OCI-LY3 (cell line): Measurements from ENCODE around the gene NUDT2.

Source experiments
- H2AFZ ChIP-seq: fragments of 200-600, 300-600 bp; shearing (Covaris generic); 2 replicates; pipeline ENCODE4 v1.6.0; 2014; ENCODE audit warnings: antibody characterized with exemption, low read depth, low read length
- H3K27ac ChIP-seq: fragments of 200-600, 300-600 bp; sonication (generic); 2 replicates; pipeline ENCODE4 v1.5.1; 2014; ENCODE audit warnings: mild to moderate bottlenecking, low read length, moderate library complexity, mixed read lengths
- H3K27me3 ChIP-seq: fragments of 200-600, 300-600 bp; sonication (generic); 2 replicates; pipeline ENCODE4 v1.6.1; 2014; ENCODE audit warnings: low read depth, low read length, mixed read lengths
- H3K36me3 ChIP-seq: fragments of 200-600, 300-600 bp; sonication (generic); replicated peaks from 2 replicates; pipeline ENCODE3; 2014; ENCODE audit warnings: low read depth, low read length, mixed read lengths
- H3K4me1 ChIP-seq: fragments of 300-600, 200-600 bp; sonication (generic); 2 replicates; pipeline ENCODE4 v1.6.1; 2014; ENCODE audit warnings: low read length, mixed read lengths
- H3K4me2 ChIP-seq: fragments of 200-600, 300-600 bp; sonication (generic); 2 replicates; pipeline ENCODE4 v1.6.1; 2014; ENCODE audit warnings: low read length, mixed read lengths
- H3K4me3 ChIP-seq: fragments of 300-600, 200-600 bp; sonication (generic); 2 replicates; pipeline ENCODE4 v1.5.1; 2014; ENCODE audit warnings: antibody characterized with exemption, mild to moderate bottlenecking, low read length, moderate library complexity
- H3K79me2 ChIP-seq: fragments of 300-600, 200-600 bp; shearing (Covaris generic); 2 replicates; pipeline ENCODE4 v1.6.1; 2014; ENCODE audit warnings: mild to moderate bottlenecking, low read length, mixed read lengths
- H3K9ac ChIP-seq: fragments of 300-600, 200-600 bp; shearing (Covaris generic); 2 replicates; pipeline ENCODE4 v1.6.0; 2014; ENCODE audit warnings: mild to moderate bottlenecking, low read length, moderate library complexity
- H3K9me3 ChIP-seq: fragments of 200-600, 300-600 bp; shearing (Covaris generic); 2 replicates; pipeline ENCODE4 v1.6.1; 2014; ENCODE audit warnings: low read length, mixed read lengths; ENCODE audit not compliant: insufficient read depth
- H4K20me1 ChIP-seq: fragments of 200-600, 300-600 bp; sonication (generic); 2 replicates; pipeline ENCODE4 v1.6.1; 2016; ENCODE audit warnings: low read length, mixed read lengths; ENCODE audit not compliant: insufficient read depth
- CTCF ChIP-seq: fragments of 200-600, 300-600 bp; sonication (generic); IDR thresholded peaks from 2 replicates; pipeline ENCODE4 v1.5.1; 2014; ENCODE audit warnings: antibody characterized with exemption, low read length, low read depth
- EZH2phosphoT487 ChIP-seq: fragments of 200-600 bp; shearing (Covaris generic); IDR thresholded peaks from 2 replicates; pipeline ENCODE4 v1.6.1; 2018; ENCODE audit warnings: antibody characterized with exemption, mixed run types, low read depth

NUDT2 gene

DNA sequence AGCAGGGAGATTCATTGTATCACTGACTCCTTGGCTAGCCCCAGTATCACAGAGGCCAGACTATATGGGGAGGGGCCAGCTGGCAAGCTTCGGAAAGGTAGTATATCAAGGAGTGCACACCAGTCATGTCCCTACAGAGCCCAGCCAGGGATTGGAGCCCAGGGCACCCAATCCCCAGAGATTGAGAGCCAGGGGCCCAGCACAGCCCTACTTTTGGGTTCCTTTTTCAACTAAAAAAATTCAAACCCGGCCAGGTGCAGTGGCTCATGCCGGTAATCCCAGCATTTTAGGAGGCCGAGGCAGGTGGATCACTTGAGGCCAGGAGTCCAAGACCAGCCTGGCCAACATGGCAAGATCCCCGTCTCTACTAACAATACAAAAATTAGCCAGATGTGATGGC lies 52.7 kb downstream of the NUDT2 start:
- no peaks in the 10 kb centered on the region for H3K9me3 ChIP-seq
- no peaks in the 10 kb centered on the region for H3K36me3 ChIP-seq
- peaks cover 13% of the 10 kb centered on the region for H3K4me1 ChIP-seq
- no peak overlapping the region for H3K4me3 ChIP-seq
- no peaks in the 10 kb centered on the region for H4K20me1 ChIP-seq
- H3K27me3 ChIP-seq, result peaks cover 7% of the 10 kb centered on the region
- H3K79me2 ChIP-seq, result no peaks in the 10 kb centered on the region
- no peak overlapping the region for H3K27ac ChIP-seq
- H3K4me2 ChIP-seq, result no peak overlapping the region
- no peak overlapping the region for H2AFZ ChIP-seq
- TF ChIP-seq CTCF (no peak), EZH2phosphoT487 (no peak)
- H3K9ac ChIP-seq, result no peak overlapping the region

- no peaks in the 10 kb centered on the region for H3K9me3 ChIP-seq
- no peak overlapping the region for H2AFZ ChIP-seq
- no peak overlapping the region for H3K27ac ChIP-seq
- no peak for TF ChIP-seq CTCF
- no peak for TF ChIP-seq EZH2phosphoT487
- H3K4me3 ChIP-seq, result no peak overlapping the region
- H4K20me1 ChIP-seq, result no peaks in the 10 kb centered on the region
- no peaks in the 10 kb centered on the region for H3K79me2 ChIP-seq
- H3K9ac ChIP-seq, result no peak overlapping the region
- peaks cover 13% of the 10 kb centered on the region for H3K4me1 ChIP-seq
- no peaks in the 10 kb centered on the region for H3K36me3 ChIP-seq
- no peak overlapping the region for H3K4me2 ChIP-seq
- H3K27me3 ChIP-seq, result peaks cover 7% of the 10 kb centered on the region
These were observed 53.5 kb downstream of the NUDT2 start for GRCh38 chr9:34382879-34383278.

DNA sequence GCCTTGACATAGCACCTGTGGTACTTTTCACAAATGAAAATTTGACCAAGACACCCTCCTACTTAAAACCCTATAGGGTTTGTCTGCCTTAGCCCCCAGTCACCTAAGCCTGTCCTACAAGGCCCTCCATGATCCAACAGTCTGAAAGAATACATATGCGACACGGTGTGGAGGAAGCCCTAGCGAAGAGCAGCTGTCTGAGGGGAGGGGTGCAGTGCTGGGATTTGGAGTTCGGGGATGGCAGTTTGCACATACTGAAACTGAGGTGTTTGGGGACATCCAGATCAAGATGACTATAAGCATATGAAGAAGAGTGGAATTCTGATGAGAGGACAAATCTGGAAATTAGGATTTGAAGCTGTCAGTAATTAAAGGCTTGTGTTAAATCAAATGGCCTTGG lies 54.5 kb downstream of the NUDT2 start:
- no peak overlapping the region for H2AFZ ChIP-seq
- H3K4me2 ChIP-seq, result no peak overlapping the region
- no peaks in the 10 kb centered on the region for H4K20me1 ChIP-seq
- no peaks in the 10 kb centered on the region for H3K9me3 ChIP-seq
- H3K27me3 ChIP-seq, result peaks cover 7% of the 10 kb centered on the region
- H3K4me3 ChIP-seq, result no peak overlapping the region
- H3K79me2 ChIP-seq, result no peaks in the 10 kb centered on the region
- H3K4me1 ChIP-seq, result peaks cover 13% of the 10 kb centered on the region
- no peaks in the 10 kb centered on the region for H3K36me3 ChIP-seq
- H3K27ac ChIP-seq, result no peak overlapping the region
- TF ChIP-seq EZH2phosphoT487, result no peak
- TF ChIP-seq CTCF, result no peak
- no peak overlapping the region for H3K9ac ChIP-seq

GRCh38 chr9:34384368-34385165 lies 55.2 kb downstream of the NUDT2 start:
- H2AFZ ChIP-seq, result no peak overlapping the region
- H3K4me2 ChIP-seq, result no peak overlapping the region
- H3K4me3 ChIP-seq, result no peak overlapping the region
- H3K9ac ChIP-seq, result no peak overlapping the region
- H3K36me3 ChIP-seq, result no peaks in the 10 kb centered on the region
- H3K4me1 ChIP-seq, result peaks cover 13% of the 10 kb centered on the region
- H3K27me3 ChIP-seq, result peaks cover 12% of the 10 kb centered on the region
- no peak overlapping the region for H3K27ac ChIP-seq
- TF ChIP-seq EZH2phosphoT487 (no peak), CTCF (no peak)
- H3K9me3 ChIP-seq, result no peaks in the 10 kb centered on the region
- no peaks in the 10 kb centered on the region for H4K20me1 ChIP-seq
- H3K79me2 ChIP-seq, result no peaks in the 10 kb centered on the region
